HFFc6 (cell line): ENCODE results near the gene HMGXB4. TPM values are rescaled to one million over a fixed set of nuclear protein-coding genes. Genes with fewer than 3 reads are reported as not detected.
A peak's percentile ranks its signal among the peaks of the same experiment; 100 is the strongest.

ENCODE experiments used
- DNase-seq: peaks from one replicate; pipeline ENCODE4 v3.0.0-alpha.2; 2018
- H3K27ac Mint-ChIP-seq: 2 replicates; pipeline ENCODE4 v1.8.0; 2020; ENCODE audit warnings: mild to moderate bottlenecking, mixed read lengths
- H3K27me3 Mint-ChIP-seq: 2 replicates; pipeline ENCODE4 v1.8.0; 2021; ENCODE audit warnings: mild to moderate bottlenecking, moderate library complexity, mixed read lengths; ENCODE audit not compliant: insufficient read depth
- H3K36me3 Mint-ChIP-seq: 2 replicates; pipeline ENCODE4 v1.8.0; 2021; ENCODE audit warnings: low read depth, mixed read lengths
- H3K4me1 Mint-ChIP-seq: 2 replicates; pipeline ENCODE4 v1.8.0; 2020; ENCODE audit warnings: low read depth, mixed read lengths
- H3K4me3 Mint-ChIP-seq: 2 replicates; pipeline ENCODE4 v1.8.0; 2020; ENCODE audit warnings: mild to moderate bottlenecking, moderate library complexity, mixed read lengths
- H3K9me3 Mint-ChIP-seq: 2 replicates; pipeline ENCODE4 v1.8.0; 2020; ENCODE audit warnings: mild to moderate bottlenecking, mixed read lengths
- total RNA-seq, 6 experiments: library from RNA; stranded (reverse); fragmentation: NEBNext Ultra II Directional; extraction: Animal tissue kit (Norgen Biotek cat#: 25700); gene quantifications; 2 replicates in 1 of 6; 3 replicates in 5 of 6; pipeline ENCODE4 v1.2.3, GENCODE V29; 2021
- TF ChIP-seq, protein P1 (sequence below): fragments of 200-600 bp; sonication (generic); IDR thresholded peaks from 2 replicates; pipeline ENCODE4 v1.5.0; 2021; ENCODE audit warnings: antibody characterized with exemption, mild to moderate bottlenecking

The HMGXB4 gene
- total RNA-seq, 6 experiments from 2014 or later, result 20.2 to 26.0 (median 24.4) TPM

DNA sequence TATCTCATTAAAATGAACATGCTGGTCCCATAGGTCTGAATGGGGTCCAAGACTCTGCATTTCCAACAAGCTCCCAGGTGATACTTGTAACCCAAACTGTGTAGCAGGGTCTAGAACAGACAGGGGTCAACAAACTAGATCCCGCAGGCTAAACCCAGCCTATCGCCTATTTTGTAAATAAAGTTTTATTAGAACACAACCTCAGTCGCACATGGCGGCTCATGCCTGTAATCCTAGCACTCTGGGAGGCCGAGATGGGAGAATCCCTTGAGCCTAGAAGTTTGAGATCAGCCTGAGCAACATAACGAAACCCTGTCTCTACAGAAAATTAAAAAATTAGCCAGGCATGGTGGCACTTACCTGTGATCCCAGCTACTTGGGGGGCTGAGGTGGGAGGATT lies 42.3 kb upstream of the HMGXB4 start:
- TF ChIP-seq, protein P1, sequence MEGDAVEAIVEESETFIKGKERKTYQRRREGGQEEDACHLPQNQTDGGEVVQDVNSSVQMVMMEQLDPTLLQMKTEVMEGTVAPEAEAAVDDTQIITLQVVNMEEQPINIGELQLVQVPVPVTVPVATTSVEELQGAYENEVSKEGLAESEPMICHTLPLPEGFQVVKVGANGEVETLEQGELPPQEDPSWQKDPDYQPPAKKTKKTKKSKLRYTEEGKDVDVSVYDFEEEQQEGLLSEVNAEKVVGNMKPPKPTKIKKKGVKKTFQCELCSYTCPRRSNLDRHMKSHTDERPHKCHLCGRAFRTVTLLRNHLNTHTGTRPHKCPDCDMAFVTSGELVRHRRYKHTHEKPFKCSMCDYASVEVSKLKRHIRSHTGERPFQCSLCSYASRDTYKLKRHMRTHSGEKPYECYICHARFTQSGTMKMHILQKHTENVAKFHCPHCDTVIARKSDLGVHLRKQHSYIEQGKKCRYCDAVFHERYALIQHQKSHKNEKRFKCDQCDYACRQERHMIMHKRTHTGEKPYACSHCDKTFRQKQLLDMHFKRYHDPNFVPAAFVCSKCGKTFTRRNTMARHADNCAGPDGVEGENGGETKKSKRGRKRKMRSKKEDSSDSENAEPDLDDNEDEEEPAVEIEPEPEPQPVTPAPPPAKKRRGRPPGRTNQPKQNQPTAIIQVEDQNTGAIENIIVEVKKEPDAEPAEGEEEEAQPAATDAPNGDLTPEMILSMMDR, result no peak
- no peak for DNase-seq
- Mint-ChIP-seq H3K4me3 (no peak overlapping the region), H3K9me3 (0 out of 2 replicates have a peak, but pooled peaks cover 4% of the 10 kb centered on the region), H3K36me3 (no peaks in the 10 kb centered on the region), H3K27ac (no peak overlapping the region), H3K4me1 (peaks cover 20% of the 10 kb centered on the region), H3K27me3 (no peaks in the 10 kb centered on the region; the same call in 1 of the 2 replicates)

DNA sequence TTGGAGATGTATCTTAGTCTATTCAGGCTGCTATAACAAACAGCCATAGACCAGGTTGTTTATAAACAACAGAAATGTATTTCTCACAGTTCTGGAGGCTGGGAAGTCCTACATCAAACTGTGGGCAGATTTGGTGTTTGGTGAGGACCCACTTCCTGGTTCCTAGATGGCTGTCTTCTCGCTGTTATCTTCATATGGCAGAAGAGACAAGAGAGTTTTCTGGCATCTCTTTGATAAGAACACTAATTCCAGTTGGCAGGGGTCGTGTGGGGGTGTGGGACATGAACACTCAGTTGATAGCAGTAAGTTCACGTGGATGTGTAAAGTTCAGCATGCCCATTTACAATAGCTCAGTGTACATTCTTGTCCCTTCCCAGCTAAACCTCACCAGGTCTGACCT lies 41.3 kb upstream of the HMGXB4 start:
- TF ChIP-seq, protein P1, result no peak
- Mint-ChIP-seq H3K27me3 (no peaks in the 10 kb centered on the region; the same call in 1 of the 2 replicates), H3K4me3 (no peak overlapping the region), H3K4me1 (peaks cover 23% of the 10 kb centered on the region), H3K27ac (no peak overlapping the region), H3K36me3 (no peaks in the 10 kb centered on the region), H3K9me3 (0 out of 2 replicates have a peak, but pooled peaks cover 4% of the 10 kb centered on the region)
- DNase-seq, result no peak

DNA sequence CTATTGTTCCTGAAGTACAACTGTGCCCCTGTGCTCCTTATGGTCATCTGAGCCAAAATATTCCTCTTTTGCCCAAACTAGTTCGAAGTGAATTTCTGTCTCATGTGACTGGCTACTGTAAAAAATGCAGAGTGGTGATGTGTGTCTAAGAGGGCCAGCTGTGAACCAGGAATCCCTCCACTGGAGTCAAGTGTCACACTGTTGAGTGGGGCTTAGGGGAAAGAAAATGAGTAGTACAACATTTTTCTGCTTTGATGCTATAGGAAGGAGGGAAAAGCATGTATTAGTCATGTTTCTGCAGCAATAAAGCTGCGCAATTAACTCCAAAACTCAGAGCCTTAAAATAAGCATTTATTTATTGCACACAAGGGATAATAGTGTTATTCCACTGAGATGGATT lies 39.8 kb upstream of the HMGXB4 start:
- Mint-ChIP-seq H3K27me3 (peaks cover 4% of the 10 kb centered on the region; the same call in 1 of the 2 replicates), H3K9me3 (0 out of 2 replicates have a peak, but pooled peaks cover 4% of the 10 kb centered on the region), H3K4me3 (no peak overlapping the region), H3K36me3 (no peaks in the 10 kb centered on the region), H3K27ac (no peak overlapping the region), H3K4me1 (peaks cover 23% of the 10 kb centered on the region)
- TF ChIP-seq, protein P1, result no peak
- no peak for DNase-seq

DNA sequence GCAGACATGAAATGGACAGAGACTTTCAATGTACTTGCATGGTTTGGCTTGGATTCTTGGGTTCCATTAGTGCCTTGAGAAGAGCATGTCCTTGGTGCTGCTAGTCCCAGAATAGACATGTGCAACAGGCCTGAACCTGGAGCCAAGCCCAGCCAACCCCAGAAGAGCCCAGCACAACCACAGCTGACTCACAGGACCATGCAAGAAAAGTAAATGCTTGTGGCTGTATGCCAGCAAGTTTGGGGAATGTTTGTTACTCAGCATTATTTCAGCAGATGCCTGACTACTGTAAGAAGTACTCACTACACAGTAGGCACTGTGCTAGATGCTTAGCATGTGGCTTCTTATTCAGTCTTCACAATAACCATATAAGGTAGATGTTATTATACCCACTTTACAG lies 39.2 kb upstream of the HMGXB4 start:
- peak; percentile 12 for DNase-seq
- H3K27me3 Mint-ChIP-seq, result peaks cover 7% of the 10 kb centered on the region
- no peaks in the 10 kb centered on the region for H3K36me3 Mint-ChIP-seq
- H3K9me3 Mint-ChIP-seq, result 0 out of 2 replicates have a peak, but pooled peaks cover 4% of the 10 kb centered on the region
- no peak overlapping the region for H3K27ac Mint-ChIP-seq
- H3K4me3 Mint-ChIP-seq, result no peak overlapping the region
- H3K4me1 Mint-ChIP-seq, result peaks cover 23% of the 10 kb centered on the region
- TF ChIP-seq, protein P1, result no peak

DNA sequence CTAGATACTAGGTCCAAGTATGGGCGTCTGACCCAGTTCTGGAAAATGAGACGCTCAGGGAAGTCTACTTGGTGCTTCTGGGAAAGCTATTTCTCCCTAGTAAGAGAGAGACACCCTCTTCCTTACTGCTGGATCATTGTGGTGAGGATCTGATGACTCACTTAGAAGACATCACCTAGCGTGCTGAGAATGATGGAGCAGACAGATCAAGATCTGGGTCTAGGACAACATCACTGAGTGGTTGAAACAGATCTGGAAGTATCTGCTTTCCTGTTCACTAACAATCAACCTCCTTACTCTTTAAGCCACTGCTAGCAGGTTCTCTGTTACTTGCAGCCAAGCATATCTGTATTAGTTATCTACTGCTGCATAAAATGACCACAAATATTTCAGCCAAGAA lies 38.3 kb upstream of the HMGXB4 start:
- Mint-ChIP-seq H3K36me3 (no peaks in the 10 kb centered on the region), H3K4me1 (peaks cover 23% of the 10 kb centered on the region), H3K27me3 (peaks cover 7% of the 10 kb centered on the region), H3K4me3 (no peak overlapping the region), H3K9me3 (0 out of 2 replicates have a peak, but pooled peaks cover 4% of the 10 kb centered on the region), H3K27ac (peak overlapping the region; percentile 46; the same call in 1 of the 2 replicates)
- peak; percentile 79 for DNase-seq
- TF ChIP-seq, protein P1, result no peak
